GM18502 (cell line): Measurements from ENCODE around the gene HLCS.
"Not testable (repeated sequence)": the region's sequence is repeated elsewhere in the genome, so short reads cannot be mapped to it uniquely, and the experiment has no call there.

Source experiments
- ATAC-seq: cut with Tn5 transposase; IDR thresholded peaks from one replicate; pipeline ENCODE4 v1.9.1; 2021; ENCODE audit warnings: mild to moderate bottlenecking; ENCODE audit not compliant: unreplicated experiment, poor library complexity

HLCS gene

DNA sequence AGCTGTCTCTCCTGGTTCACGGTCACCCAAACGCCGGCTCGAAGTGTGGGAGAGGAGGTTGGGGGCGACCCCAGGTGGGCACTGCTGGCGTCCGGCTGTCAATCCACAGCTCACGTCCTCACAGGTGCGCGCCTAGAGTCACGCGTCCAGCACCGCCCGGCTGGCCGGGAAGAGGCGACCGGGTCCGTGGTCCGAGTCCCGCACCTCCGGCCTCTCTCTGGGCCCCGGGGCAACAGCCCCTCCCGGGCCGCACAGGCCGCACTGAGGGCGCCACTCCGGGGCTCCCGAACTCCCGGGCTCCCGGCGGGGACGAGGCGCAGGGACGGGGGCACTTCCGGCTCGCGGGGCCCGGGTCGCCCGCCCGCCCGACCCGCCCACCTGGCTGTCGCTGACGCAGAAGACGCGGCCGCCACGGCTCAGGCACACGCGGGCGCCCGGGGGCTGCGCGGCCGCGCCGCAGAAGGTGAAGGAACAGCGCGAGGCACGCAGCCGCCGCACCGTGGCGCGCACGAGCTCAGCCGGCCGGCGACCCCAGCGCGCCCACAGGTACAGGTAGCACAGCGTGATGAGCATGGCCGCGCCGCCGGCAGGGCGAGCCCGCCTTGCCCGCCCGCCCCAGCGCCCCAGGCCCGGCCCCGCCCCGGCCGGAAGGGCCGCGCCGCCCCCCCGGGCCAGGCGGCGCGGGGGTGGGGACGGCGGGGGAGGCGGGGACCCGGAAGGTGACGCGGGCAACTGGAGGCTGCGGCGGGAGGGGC, at the start of gene HLCS:
HLCS (minus strand) TSS at position 604 of the 755 bp plus-strand sequence; CDS start at position 573, 31 bp downstream.
- peak; percentile 84 for ATAC-seq

DNA sequence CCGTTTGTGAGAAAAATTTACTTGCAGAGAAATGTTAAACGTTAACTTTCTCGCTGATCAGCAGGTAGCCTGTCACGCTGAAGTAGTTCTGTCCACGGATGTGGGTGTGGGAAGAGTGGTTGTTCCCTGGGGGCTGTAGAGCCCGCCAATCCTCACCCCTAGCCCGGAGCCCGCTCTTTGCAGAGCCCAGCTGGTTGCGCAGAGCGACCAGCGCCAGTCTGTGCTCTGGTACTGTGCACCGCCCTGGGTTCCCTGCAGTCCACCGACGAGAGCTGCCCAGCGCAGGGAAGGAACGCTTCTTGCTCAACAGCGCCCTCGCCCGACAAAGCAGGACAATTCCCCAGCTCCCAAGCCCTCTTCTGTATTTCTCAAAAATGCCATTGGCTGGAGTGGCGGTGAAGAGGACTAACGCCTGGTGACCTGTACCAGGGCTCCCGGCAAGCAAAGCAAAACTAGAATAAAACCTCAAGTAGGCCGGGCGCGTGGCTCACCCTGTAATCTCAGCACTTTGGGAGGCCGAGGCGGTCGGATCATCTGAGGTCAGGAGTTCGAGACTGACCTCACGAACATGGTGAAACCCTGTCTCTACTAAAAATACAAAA, 43.4 kb upstream of the HLCS start:
- ATAC-seq, result peak; percentile 78

DNA sequence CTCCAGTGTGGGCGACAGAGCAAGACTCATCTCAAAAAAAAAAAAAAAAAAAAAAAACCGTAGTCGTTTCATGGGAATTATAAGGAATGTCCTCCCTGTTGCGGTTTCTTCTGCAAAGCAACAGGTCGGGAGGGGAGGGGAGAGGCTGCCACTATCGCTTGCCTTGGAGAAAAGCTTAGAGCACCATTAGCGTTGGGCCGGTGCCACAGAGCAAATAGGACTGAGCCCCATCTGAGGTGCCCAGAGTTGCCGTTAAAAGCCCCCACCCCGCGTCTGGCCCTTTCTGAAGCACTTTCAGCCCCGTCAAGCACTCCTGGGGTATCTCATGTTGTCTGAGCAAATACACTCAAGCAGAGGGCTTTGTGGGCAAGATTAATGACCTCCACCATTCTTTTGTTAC, 42.3 kb upstream of the HLCS start:
- ATAC-seq, result no peak

DNA sequence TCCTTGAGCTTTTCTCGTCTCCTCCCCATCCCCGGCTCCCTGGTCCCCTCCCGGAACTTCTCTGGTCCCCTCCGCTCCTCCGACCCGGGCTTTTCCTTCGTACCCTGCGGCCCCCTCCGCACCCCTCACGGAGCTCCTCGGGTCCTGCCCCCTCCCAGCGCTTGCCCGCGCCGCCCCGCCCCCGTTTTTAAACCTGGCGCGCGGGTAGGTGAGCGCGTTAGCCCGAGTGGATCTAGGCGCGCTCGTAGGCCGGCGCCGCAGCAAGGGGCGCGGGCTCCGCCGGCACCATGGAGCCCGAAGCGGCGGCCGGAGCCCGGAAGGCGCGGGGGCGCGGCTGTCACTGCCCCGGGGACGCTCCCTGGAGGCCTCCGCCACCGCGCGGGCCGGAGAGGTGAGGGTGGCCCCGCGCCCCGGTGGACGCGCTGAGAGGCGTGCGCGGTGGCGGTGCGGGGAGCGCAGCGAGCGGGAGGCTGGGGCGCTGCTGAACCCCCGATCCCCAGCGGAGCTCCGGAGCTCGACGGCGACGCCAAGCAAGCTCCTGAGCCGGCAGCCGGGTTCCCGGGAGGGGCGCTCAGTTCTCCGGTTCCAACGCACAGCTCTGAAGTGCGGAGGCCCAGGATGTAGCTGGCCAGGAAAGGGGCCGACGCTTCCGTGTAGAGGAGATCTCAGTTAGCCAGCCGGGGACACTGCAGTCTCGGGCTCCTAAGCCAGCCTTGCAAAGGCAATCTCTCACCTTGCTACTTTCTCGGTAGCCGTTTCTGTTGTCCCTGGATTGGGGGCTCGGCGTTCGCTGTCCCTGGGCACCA, 40.2 kb upstream of the HLCS start, which contains the start of gene RIPPLY3:
RIPPLY3 (plus strand) TSS at position 217 of the 806 bp plus-strand sequence; CDS start at position 288, 71 bp downstream.
- no peak for ATAC-seq

DNA sequence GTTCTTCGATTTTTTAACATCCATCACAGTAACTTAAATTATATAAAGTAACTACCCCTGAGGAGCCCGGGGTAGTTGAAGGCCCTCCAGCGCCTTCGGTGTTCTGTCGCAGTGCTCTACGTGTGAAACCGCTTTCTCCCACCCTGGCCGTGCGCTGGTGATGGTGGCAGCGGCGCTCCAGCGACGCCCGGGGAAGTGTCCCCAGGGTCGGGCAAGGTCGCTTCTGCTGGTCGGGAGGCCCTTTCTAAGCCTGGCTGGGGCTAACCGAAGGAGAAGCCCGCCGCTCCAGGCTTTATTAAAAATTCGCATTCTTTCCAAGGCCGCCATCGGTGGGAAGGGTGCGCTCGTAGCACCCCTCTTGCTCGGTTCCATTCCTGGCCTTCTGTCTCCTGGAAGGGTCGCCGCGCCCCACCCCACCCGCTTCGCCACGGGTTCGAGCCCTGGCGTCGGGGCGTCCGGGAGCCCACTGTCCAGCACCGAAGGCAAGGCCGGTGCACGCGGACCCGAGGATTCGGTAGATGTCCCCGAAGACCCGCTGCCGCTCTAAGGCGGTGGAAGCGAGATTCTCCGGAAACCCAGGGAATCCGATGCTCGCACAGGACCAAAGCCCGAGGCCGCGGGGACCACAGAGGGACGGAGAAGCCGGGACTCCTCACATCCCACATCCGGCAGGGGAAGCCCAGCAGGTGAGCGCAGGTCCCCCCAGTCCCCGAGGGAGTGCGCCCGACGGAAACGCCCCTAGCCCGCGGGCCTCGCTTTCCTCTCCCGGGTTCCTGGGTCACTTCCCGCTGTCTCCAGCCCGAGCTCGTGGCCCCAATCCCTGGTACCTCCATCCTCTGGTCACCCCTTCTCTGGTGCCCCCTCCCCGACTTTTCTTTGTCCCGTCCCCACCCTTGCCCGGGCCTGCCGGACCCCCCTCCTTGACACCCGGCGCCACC, 39.3 kb upstream of the HLCS start:
- no peak for ATAC-seq

DNA sequence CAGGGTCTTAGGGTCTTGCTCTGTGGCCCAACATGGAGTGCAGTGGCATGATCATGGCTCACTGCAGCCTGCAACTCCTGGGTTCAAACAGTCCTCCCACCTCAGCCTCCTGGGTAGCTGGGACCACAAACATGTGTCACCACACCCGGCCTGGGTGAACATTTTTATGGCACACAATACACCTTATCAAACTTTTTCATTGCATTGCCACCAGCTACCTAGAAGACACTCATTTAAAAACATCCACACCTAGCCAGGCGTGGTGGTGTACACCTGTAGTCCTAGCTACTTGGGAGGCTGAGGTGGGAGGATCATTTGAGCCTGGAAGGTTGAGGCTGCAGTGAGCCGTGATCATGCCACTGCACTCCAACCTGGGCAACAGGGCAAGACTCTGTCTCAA, 37.4 kb upstream of the HLCS start:
- ATAC-seq, result not testable (repeated sequence)

DNA sequence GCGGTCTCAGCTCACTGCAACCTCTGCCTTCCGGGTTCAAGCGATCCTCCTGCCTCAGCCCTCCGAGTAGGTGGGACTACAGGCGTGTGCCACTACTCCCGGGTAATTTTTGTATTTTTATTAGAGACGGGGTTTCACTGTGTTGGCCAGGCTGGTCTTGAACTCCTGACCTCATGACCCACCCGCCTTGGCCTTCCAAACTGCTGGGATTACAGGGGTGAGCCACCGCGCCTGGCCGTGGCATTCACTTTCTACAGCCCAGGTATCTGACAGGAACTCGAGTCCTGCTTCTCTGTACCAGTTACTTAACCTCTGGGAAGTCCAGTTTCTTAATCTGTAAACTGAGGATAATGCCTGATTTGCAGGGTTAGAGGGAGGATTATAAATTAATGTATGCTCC, 36.4 kb upstream of the HLCS start:
- not testable (repeated sequence) for ATAC-seq

DNA sequence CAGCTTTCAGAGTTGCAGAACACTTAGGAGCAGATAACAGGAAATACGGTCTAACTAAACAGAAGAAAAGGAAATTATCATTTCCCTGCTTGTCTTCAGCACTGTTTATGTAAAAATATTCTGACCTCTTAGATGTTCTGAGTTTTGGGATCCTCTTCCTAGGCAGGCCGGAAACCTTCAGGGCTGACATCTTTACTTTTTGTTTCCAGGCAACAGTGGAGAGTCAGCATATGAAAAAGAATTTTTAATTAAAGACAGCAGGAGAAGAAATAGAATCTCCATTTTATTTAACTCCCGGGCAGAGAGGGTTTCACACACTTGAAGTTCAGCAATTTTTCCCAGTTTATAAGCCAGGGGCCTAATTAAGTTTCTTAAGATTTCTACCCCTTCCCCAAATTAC, 35.0 kb upstream of the HLCS start:
- ATAC-seq, result no peak

DNA sequence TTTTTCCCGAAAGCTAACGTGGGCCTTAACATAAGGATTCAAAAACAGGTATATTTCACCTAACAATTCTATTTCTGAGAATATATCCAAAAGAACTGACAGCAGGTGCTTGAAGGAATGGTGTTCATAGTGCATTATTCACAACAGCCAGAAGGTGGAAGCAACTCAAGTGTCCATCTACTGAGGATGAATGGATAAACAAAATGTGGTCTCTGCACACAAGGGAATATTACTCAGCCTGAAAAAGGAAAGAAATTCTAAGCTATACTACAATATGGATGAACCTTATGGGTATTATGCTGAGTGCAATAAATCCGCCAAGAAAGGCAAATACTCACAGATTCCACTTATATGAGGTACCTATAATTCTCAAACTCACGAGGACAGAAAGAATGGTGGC, 33.9 kb upstream of the HLCS start:
- ATAC-seq, result no peak

DNA sequence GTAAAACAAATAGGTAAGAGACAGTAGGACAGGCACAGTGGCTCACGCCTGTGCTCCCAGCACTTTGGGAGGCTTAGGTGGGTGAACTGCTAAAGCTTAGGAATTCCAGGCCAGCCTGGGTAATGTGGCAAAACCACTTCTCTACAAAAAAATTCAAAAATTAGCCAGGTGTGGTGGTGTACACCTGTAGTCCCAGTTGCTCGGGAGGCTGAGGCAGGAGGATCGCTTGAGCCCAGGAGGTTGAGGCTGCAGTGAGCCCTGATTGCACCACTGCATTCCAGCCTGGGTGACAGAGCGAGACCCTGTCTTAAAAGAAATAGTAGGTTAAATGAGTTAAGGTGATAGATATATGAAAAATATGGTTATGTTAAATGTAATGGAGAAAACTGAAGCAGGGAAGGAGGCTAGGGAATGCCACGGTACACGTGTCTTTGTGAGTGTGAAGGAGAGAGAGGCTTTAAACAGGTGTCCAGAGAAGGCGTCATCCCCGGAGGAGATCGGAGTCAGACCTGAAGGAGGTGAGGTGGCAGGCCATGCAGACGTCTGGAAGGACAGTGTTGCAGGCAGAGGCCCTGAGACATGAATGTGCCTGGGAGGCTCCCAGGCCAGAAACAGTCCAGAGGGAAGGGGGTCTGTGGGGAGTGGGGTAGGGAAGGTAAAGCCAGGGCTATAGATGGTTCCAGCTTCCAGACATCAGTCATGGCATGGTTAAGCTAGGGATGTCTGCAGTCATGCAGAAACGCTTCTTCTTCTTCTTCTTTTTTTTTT, 32.8 kb upstream of the HLCS start:
- ATAC-seq, result no peak

DNA sequence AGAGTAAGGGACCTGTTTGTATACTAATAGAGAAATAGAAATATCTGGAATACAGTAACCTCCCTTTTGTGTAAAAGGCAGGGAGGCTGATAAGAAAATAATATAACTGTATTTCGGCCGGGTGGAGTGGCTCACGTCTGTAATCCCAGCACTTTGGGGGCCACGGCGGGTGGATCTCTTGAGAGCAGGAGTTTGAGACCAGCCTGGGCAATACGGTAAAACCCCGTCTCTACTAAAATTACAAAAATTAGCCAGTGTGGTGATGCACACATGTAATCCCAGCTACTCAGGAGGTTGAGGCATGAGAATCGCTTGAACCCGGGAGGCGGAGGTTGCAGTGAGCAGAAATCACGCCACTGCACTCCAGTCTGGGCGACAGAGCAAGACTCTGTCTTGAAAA, 28.8 kb upstream of the HLCS start:
- ATAC-seq, result not testable (repeated sequence)

DNA sequence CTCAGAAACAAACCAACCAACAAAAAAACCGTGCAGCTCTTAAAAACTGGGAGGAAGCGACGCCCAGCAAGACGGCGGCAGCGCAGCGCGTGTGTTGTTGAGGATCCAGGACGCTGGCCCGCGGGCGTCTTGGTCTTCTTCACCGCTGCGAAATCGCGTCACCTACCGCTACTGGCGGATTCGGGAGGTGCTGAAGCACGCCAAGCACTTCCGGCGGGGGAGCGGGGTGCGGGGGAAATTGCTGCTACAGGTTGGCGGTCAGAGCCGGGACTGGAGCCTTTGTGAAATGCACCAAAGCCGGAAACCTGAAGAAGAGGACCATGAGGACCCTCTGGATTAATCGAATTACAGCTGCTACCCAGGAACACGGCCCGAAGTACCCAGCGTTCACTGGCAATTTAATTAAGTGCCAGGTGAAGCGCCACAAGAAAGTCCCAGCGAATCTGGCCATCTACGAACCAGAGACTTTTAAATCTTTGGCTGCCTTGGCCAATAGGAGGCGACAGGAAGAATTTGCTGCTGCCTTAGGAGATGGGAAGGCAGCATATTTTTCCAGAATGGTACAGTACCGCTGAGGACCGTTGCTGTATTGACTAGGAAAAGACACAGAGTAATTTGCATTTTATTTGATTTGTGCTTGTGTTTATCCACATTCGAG, 28.2 kb upstream of the HLCS start:
- ATAC-seq, result no peak

DNA sequence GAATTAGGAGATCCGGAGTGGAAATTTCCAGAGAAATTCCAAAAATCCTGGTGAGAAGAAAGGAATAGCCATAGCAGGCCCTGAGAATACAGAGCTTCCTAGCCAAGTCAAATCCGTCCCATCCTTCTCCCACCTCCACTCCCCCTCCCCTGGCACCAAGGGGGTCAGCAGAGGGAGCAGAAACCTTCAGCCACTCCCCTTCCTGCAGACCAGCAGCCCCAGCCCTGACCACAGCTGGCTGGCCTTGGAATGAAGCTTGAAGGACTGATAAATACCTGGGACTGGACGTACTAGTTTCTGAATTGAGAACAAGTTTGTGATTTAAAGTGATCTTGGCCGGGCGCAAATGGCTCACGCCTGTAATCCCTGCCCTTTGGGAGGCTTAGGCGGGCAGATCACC, 26.2 kb upstream of the HLCS start:
- ATAC-seq, result no peak

DNA sequence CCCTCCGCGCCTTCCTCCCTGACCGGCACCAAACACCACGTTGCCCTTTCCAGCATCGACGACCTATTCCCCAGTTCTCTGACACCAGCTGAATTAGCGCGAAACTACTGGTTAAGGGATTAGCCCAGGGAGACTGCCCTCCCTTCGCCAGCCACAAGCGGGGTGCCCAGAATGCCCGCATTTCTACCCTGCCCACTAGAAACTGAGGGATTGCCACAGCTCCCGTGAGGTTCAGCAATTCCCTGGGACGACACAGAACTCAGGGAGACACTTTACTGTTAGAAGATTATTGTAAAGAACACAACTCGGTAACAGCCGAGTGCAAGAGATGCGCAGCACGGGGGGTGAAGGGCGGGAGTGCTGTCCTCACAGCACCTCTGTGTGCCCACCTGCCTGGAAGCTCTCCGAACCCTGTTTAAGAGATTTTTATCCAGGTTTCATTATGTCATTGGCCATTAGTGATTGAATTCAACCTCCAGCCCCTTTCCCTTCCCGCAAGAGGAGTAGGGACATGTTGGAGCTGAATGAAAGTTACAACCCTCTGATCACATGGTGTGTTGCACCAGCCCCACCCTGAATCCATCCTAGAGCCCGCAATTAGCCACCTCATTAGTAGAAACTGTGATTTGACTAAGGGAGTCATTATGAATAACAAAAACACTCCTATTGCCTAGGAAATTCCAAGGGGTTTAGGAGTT, 24.2 kb upstream of the HLCS start:
- ATAC-seq, result no peak

DNA sequence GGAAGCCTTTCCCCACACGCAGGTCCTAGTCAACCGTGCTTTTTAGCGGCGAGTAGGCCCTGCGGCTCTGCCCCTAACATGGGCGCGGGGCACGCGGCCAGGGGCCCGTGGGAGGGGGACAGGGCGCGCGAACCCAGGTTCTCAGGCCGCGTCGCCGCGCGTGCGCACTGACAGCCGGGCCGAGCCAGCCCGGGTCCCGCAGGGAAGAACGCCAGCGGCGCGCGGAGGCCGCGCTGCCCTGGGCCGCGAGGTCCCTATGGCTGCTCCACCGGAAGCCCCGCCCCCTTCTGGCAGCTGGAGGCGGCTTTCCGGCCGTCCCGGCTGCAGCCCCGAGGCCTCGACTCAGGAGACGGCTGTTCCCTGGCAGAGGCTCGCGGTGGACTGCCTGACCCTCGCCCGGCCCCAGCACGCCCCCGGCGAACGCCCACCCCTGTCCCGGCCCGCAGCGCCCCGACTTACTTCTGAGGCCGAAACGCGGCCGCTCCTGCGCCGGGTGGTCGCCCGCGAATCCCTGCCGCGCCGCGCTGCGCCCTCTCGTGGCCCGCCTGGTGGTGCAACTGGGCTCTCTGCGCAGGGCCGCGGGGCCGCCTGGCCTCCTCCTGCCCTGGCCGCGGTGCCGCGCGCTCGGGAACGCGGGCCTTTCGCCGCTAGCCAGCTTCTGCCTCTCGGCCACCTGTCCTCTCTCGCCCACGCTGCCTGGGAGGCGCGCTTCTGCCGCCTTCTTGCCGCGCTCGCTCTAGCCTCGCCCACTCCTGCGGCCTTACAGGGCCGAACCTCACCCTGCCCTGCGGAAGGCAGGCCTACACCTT, 23.4 kb upstream of the HLCS start:
- ATAC-seq, result peak; percentile 93

DNA sequence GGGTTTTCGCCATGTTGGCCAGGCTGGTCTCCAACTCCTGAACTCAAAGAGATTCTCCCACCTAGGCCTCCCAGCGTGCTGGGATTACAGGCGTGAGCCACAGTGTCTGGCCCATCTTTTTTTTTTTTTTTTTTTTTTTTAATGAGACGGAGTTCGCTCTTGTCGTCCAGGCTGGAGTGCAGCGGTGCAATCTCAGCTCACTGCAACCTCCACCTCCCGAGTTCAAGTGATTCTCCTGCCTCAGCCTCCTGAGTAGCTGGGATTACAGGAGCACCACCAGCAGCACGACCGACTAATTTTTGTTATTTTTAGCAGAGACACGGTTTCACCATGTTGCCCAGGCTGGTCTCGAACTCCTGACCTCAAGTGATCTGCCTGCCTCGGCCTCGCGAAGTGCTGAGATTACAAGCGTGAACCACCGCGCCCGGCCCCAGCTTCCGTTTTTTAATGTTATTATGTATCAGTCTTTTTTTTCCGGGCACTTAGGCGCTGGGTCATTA, 22.8 kb upstream of the HLCS start:
- ATAC-seq, result not testable (repeated sequence)

DNA sequence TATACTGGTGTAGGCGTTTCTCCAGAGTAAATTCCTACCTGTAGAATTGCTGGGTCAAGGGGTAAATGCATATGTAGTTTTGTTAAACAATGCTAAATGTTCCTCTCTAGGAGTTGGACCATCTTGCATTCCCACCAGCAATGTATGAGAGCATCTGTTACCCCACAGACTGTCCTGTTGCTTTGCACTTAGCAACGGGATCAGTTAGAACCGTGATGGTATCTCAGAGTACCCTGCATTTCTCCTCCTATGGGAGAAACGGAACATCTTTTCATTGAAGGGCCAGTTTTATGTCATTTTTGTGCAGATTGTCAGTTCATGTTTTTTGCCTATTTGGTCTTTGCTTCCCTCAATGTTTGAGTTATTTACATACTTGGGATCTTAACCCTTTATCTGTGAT, 22.1 kb upstream of the HLCS start:
- no peak for ATAC-seq
